ENCODE results near the gene ATP8A1. TPM values are rescaled to one million over a fixed set of nuclear protein-coding genes. Genes with fewer than 3 reads are reported as not detected.

ATP8A1 gene
- total and polyA plus RNA-seq, 2 of the 8 experiments (the other 6 are each of a cell fraction or from before 2014, with no cell fraction given), result 3.7 to 14.9 TPM

- H3K4ac ChIP-seq (replicated peaks; ENCODE audit: insufficient read length, low read depth, low read length), result no peak overlapping the region
- H3K9me3 ChIP-seq (ENCODE audit: insufficient read depth in 2 of 2, low read depth in 1 of 2, low read length in 1 of 2), result no peaks in the 10 kb centered on the region
- H3K14ac ChIP-seq (ENCODE audit: insufficient read length), result no peak overlapping the region
- no peak overlapping the region for H3K9ac ChIP-seq (replicated peaks in 1 of 4; ENCODE audit: extremely low read depth in 1 of 4, low read depth in 3 of 4, low read length in 3 of 4)
- no peak overlapping the region for H2BK5ac ChIP-seq (ENCODE audit: low read depth, low read length)
- no peak overlapping the region for H3K4me2 ChIP-seq (ENCODE audit: insufficient read depth in 1 of 2, low read depth in 2 of 2, low read length in 2 of 2)
- H2BK20ac ChIP-seq (ENCODE audit: low read length), result no peak overlapping the region
- H2AK5ac ChIP-seq (ENCODE audit: low read depth, low read length), result no peak overlapping the region
- 95% methylated on average over 7 of the region's 7 CpGs; no CpG with 5 or more reads in 1 of the 2 experiments for WGBS, 2 experiments (ENCODE audit: extremely low coverage in 1 of 2, insufficient coverage in 1 of 2, insufficient read length in 1 of 2, insufficient replicate concordance in 2 of 2, low coverage in 1 of 2, low lambda C conversion rate in 2 of 2, missing lambda C conversion rate in 1 of 2)
- H4K8ac ChIP-seq (ENCODE audit: extremely low read depth, insufficient read depth, low read length), result no peak overlapping the region
- no peak overlapping the region for H3K27ac ChIP-seq (ENCODE audit: low read depth, low read length)
- peaks cover 0 to 15% of the 10 kb centered on the region in 2 experiments; a peak in 1 of 4 replicates for H3K79me2 ChIP-seq (ENCODE audit: control insufficient read depth in 1 of 2, insufficient read depth in 2 of 2, low read length in 2 of 2)
- no peak for DNase-seq (ENCODE audit: low read depth in 1 of 2, low spot score in 2 of 2)
- peaks cover 0 to 2% (median 0%) of the 10 kb centered on the region in 4 experiments; a peak in 1 of 7 replicates for H3K4me1 ChIP-seq (replicated peaks in 1 of 4; ENCODE audit: control insufficient read depth in 3 of 4, insufficient read depth in 4 of 4, low read length in 3 of 4)
- POLR2A ChIA-PET (ENCODE audit: partially characterized antibody), result no interaction called here
- no peaks in the 10 kb centered on the region for H3K23me2 ChIP-seq (ENCODE audit: low read depth, low read length)
- no peak overlapping the region for H2BK15ac ChIP-seq (ENCODE audit: low read length)
- H3K27me3 ChIP-seq (replicated peaks in 1 of 4; ENCODE audit: control insufficient read depth in 3 of 4, extremely low read depth in 1 of 4, insufficient read depth in 3 of 4, low read length in 3 of 4), result no peaks in the 10 kb centered on the region
- no peaks in the 10 kb centered on the region for H3K79me1 ChIP-seq (ENCODE audit: low read depth, low read length)
- H2AFZ ChIP-seq (ENCODE audit: low read length), result no peak overlapping the region
- H2BK120ac ChIP-seq (replicated peaks; ENCODE audit: low read depth, low read length), result no peak overlapping the region
- H3K36me3 ChIP-seq (ENCODE audit: control insufficient read depth in 2 of 4, insufficient read depth in 4 of 4, low read length in 3 of 4), result no peaks in the 10 kb centered on the region
- H2BK12ac ChIP-seq (ENCODE audit: low read depth, low read length), result no peak overlapping the region
- no peak overlapping the region for H3K18ac ChIP-seq (ENCODE audit: extremely low read depth, low read length)
- CTCF ChIA-PET (ENCODE audit: partially characterized antibody), result interaction anchor here (0.8 kb wide), 1 partner anchor 174 kb away, joined by 3 read pairs; no protein-coding TSS in a partner anchor
- no peak overlapping the region for H3K4me3 ChIP-seq (ENCODE audit: extremely low read depth in 1 of 4, insufficient read depth in 2 of 4, low read depth in 3 of 4, low read length in 4 of 4)
- no peak for FAIRE-seq
- no peak overlapping the region for H4K5ac ChIP-seq (ENCODE audit: insufficient read length, low read depth, low read length)
- H4K20me1 ChIP-seq (replicated peaks in 1 of 2; ENCODE audit: control insufficient read depth in 1 of 2, insufficient read depth in 2 of 2, low read length in 2 of 2), result peaks cover 0 to 2% of the 10 kb centered on the region in 2 experiments
- H3K23ac ChIP-seq (ENCODE audit: insufficient read length), result no peak overlapping the region
- H4K91ac ChIP-seq (replicated peaks; ENCODE audit: insufficient read length, low read length), result no peak overlapping the region
- H3K56ac ChIP-seq (replicated peaks; ENCODE audit: insufficient read length, low read depth, low read length), result no peak overlapping the region
- no peak for TF ChIP-seq TEAD4 (IDR thresholded peaks at IDR 0.05; ENCODE audit: low read depth, low read length)
- no peak for TF ChIP-seq SP4 (IDR thresholded peaks at IDR 0.05; ENCODE audit: low read length)
- TF ChIP-seq GTF2F1 (IDR thresholded peaks at IDR 0.05; ENCODE audit: borderline replicate concordance, low read depth, low read length), result no peak
- TF ChIP-seq HDAC2 (IDR thresholded peaks at IDR 0.05; ENCODE audit: borderline replicate concordance in 1 of 2, low read depth in 2 of 2, low read length in 2 of 2), result no peak
- TF ChIP-seq KDM1A (IDR thresholded peaks at IDR 0.05; ENCODE audit: borderline replicate concordance, low read length), result no peak
- no peak for TF ChIP-seq POU5F1 (IDR thresholded peaks at IDR 0.05; ENCODE audit: low read depth, low read length)
- no peak for TF ChIP-seq EP300 (IDR thresholded peaks at IDR 0.05; ENCODE audit: borderline replicate concordance in 1 of 2, low read depth in 2 of 2, low read length in 2 of 2)
- no peak for TF ChIP-seq CBX5 (IDR thresholded peaks at IDR 0.05; ENCODE audit: low read depth, low read length)
- no peak for TF ChIP-seq POLR2A (IDR thresholded peaks at IDR 0.05; ENCODE audit: control extremely low read depth in 1 of 2, low read depth in 2 of 2, low read length in 2 of 2)
Observed at GRCh38 chr4:42642845-42643615, 13.9 kb downstream of the ATP8A1 start.
